HEK293 (cell line): ENCODE data around the gene ANKRD35.

Experiments used
- REST ChIP-seq: fragments of 450-650 bp; formaldehyde crosslinking; IDR thresholded peaks from 2 replicates; pipeline ENCODE4 v1.5.1; 2016; ENCODE audit warnings: missing biosample characterization, missing genetic modification characterization
- TCF7L2 ChIP-seq: IDR thresholded peaks from 2 replicates; pipeline ENCODE4 v1.6.1; 2011; ENCODE audit warnings: low read depth, mild to moderate bottlenecking, inconsistent platforms, low read length, moderate library complexity, borderline replicate concordance
- YY1 ChIP-seq: fragments of 450-650 bp; formaldehyde crosslinking; IDR thresholded peaks from 2 replicates; pipeline ENCODE4 v1.5.1; 2018; ENCODE audit warnings: missing biosample characterization, missing genetic modification characterization
- ZBTB11 ChIP-seq: fragments of 450-650 bp; formaldehyde crosslinking; conservative IDR thresholded peaks from 2 replicates; pipeline ENCODE4 v1.5.1; 2016; ENCODE audit warnings: low read depth, missing biosample characterization, missing genetic modification characterization
- ZNF133 ChIP-seq: fragments of 450-650 bp; formaldehyde crosslinking; IDR thresholded peaks from 2 replicates; pipeline ENCODE4 v1.5.1; 2016; ENCODE audit warnings: missing biosample characterization, missing genetic modification characterization
- ZNF18 ChIP-seq: fragments of 450-650 bp; formaldehyde crosslinking; IDR thresholded peaks from 2 replicates; pipeline ENCODE4 v1.5.1; 2016; ENCODE audit warnings: missing biosample characterization, missing genetic modification characterization
- ZNF19 ChIP-seq: fragments of 450-650 bp; formaldehyde crosslinking; IDR thresholded peaks from 2 replicates; pipeline ENCODE4; 2016; ENCODE audit warnings: missing biosample characterization, missing genetic modification characterization, low read depth
- ZNF335 ChIP-seq: fragments of 450-650 bp; formaldehyde crosslinking; conservative IDR thresholded peaks from 2 replicates; pipeline ENCODE4 v1.5.1; 2016; ENCODE audit warnings: missing biosample characterization, missing genetic modification characterization
- ZNF501 ChIP-seq: fragments of 450-650 bp; formaldehyde crosslinking; IDR thresholded peaks from 2 replicates; pipeline ENCODE4 v1.5.1; 2016; ENCODE audit warnings: missing biosample characterization, missing genetic modification characterization
- TF ChIP-seq, protein P1 (sequence below): fragments of 450-650 bp; formaldehyde crosslinking; IDR thresholded peaks from 2 replicates; pipeline ENCODE4 v1.5.1; 2016; ENCODE audit warnings: missing biosample characterization, missing genetic modification characterization
- TF ChIP-seq, protein P2 (sequence below): fragments of 450-650 bp; formaldehyde crosslinking; IDR thresholded peaks from 2 replicates; pipeline ENCODE4 v1.5.1; 2017; ENCODE audit warnings: missing biosample characterization, missing genetic modification characterization
- TF ChIP-seq, protein P3 (sequence below): fragments of 450-650 bp; formaldehyde crosslinking; IDR thresholded peaks from 2 replicates; pipeline ENCODE4 v1.5.1; 2016; ENCODE audit warnings: missing biosample characterization, missing genetic modification characterization, low read depth
- TF ChIP-seq, protein P4 (sequence below): fragments of 450-650 bp; formaldehyde crosslinking; IDR thresholded peaks from 2 replicates; pipeline ENCODE4 v1.5.1; 2016; ENCODE audit warnings: missing biosample characterization, missing genetic modification characterization

DNA sequence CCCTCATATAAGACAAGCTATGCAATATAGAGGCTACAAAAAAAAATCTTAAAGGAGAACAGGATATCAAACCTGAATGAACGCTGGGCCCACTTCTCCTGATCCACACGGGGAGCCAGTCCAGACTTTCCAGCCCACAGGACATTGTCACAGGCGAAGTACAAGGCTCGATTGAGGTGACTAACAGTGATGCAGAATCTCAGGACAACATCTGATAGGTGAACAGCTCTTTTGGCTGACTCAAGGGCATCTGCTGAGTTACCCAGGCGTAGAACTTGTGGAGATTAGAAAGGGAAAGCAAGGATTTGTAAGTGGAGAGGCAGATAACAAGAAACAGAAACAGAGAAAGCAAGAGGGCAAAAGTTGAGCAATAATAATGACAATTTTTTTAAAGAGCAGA, 31.1 kb upstream of the ANKRD35 start:
- TF ChIP-seq, protein P1, sequence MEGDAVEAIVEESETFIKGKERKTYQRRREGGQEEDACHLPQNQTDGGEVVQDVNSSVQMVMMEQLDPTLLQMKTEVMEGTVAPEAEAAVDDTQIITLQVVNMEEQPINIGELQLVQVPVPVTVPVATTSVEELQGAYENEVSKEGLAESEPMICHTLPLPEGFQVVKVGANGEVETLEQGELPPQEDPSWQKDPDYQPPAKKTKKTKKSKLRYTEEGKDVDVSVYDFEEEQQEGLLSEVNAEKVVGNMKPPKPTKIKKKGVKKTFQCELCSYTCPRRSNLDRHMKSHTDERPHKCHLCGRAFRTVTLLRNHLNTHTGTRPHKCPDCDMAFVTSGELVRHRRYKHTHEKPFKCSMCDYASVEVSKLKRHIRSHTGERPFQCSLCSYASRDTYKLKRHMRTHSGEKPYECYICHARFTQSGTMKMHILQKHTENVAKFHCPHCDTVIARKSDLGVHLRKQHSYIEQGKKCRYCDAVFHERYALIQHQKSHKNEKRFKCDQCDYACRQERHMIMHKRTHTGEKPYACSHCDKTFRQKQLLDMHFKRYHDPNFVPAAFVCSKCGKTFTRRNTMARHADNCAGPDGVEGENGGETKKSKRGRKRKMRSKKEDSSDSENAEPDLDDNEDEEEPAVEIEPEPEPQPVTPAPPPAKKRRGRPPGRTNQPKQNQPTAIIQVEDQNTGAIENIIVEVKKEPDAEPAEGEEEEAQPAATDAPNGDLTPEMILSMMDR (tag by site-specific recombination), result no peak
- TF ChIP-seq ZNF501 (tag by site-specific recombination) (no peak), ZNF18 (tag by site-specific recombination) (no peak), REST (tag by site-specific recombination) (no peak), TCF7L2 (no peak), ZBTB11 (no peak), YY1 (tag by site-specific recombination) (no peak), ZNF133 (tag by site-specific recombination) (no peak), ZNF19 (no peak), ZNF335 (no peak)
- TF ChIP-seq, protein P2, sequence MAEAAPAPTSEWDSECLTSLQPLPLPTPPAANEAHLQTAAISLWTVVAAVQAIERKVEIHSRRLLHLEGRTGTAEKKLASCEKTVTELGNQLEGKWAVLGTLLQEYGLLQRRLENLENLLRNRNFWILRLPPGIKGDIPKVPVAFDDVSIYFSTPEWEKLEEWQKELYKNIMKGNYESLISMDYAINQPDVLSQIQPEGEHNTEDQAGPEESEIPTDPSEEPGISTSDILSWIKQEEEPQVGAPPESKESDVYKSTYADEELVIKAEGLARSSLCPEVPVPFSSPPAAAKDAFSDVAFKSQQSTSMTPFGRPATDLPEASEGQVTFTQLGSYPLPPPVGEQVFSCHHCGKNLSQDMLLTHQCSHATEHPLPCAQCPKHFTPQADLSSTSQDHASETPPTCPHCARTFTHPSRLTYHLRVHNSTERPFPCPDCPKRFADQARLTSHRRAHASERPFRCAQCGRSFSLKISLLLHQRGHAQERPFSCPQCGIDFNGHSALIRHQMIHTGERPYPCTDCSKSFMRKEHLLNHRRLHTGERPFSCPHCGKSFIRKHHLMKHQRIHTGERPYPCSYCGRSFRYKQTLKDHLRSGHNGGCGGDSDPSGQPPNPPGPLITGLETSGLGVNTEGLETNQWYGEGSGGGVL (tag by site-specific recombination), result no peak
- TF ChIP-seq, protein P3, sequence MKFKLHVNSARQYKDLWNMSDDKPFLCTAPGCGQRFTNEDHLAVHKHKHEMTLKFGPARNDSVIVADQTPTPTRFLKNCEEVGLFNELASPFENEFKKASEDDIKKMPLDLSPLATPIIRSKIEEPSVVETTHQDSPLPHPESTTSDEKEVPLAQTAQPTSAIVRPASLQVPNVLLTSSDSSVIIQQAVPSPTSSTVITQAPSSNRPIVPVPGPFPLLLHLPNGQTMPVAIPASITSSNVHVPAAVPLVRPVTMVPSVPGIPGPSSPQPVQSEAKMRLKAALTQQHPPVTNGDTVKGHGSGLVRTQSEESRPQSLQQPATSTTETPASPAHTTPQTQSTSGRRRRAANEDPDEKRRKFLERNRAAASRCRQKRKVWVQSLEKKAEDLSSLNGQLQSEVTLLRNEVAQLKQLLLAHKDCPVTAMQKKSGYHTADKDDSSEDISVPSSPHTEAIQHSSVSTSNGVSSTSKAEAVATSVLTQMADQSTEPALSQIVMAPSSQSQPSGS (tag by site-specific recombination), result no peak
- TF ChIP-seq, protein P4, sequence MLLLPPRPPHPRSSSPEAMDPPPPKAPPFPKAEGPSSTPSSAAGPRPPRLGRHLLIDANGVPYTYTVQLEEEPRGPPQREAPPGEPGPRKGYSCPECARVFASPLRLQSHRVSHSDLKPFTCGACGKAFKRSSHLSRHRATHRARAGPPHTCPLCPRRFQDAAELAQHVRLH, result no peak
